Posterior cingulate gyrus (tissue), 11 donors: ENCODE results near the gene CPEB4.

Experiments used
- DNase-seq, 10 donors: peaks; one replicate each; pipeline versions ENCODE4 v3.0.0 to v3.0.0-alpha.2; 2020 to 2021; ENCODE audit warnings: mixed read lengths in 3 of 10
- intact Hi-C: fragments of 100-400 bp; cut with DNase I; formaldehyde crosslinking; loops from one replicate; pipeline ENCODE4 v1.15.1; 2023

CPEB4 gene

GRCh38 chr5:174010365-174010764 is 122.2 kb downstream of the CPEB4 start:
- intact Hi-C loops = no loop called here

GRCh38 chr5:174011441-174011840 is 123.3 kb downstream of the CPEB4 start:
- intact Hi-C loops = no loop called here
- no peak for DNase-seq

More at GRCh38 chr5:174010365-174010764, 122.2 kb downstream of the CPEB4 start:
- DNase-seq = no peak
